HepG2 (cell line): Measurements from ENCODE around the gene HDLBP. TPM values are rescaled to one million over a fixed set of nuclear protein-coding genes. Genes with fewer than 3 reads are reported as not detected.
A peak's percentile ranks its signal among the peaks of the same experiment; 100 is the strongest.

Experiments used
- ATAC-seq: fragments of 200-7000 bp; cut with Tn5 transposase; 3 replicates; pipeline ENCODE4 v1.9.1; 2020; ENCODE audit warnings: mild to moderate bottlenecking, moderate library complexity
- BruUV-seq: library from RNA; stranded (reverse); fragments of 400-500 nt; replicated peaks from 2 replicates; lab custom pipeline; 2021; lab: Mats Ljungman, UMichigan
- CTCF ChIA-PET: fragments of 300-600 bp; formaldehyde crosslinking; extraction: SDS; loops from one replicate; lab custom pipeline; 2021; ENCODE audit warnings: low total read pairs, inconsistent platforms, low intra/inter-chr PET ratio; lab: Yijun Ruan, JAX
- POLR2A ChIA-PET: fragments of 350-600 bp; sonication (Branson Sonifier 250); formaldehyde crosslinking; loops from one replicate; lab custom pipeline; 2020; ENCODE audit warnings: antibody characterized with exemption, inconsistent platforms; lab: Yijun Ruan, JAX
- DNase-seq: peaks from one replicate; pipeline ENCODE4 v3.0.0-alpha.2; 2015; ENCODE audit warnings: low spot score
- FAIRE-seq: peaks from 3 replicates; lab custom pipeline; 2011; peaks lifted over from hg19 to GRCh38; lab: Jason Lieb, UNC
- H2AFZ ChIP-seq: one replicate; pipeline ENCODE4 v1.6.1; 2011; ENCODE audit warnings: low read length, inconsistent platforms
- H3K27ac ChIP-seq: fragments of 300-600 bp; 3 replicates; pipeline ENCODE4 v1.8.0; 2011; ENCODE audit warnings: mixed run types, mild to moderate bottlenecking, mixed read lengths, low read length, inconsistent platforms; ENCODE audit not compliant: insufficient read depth; ENCODE audit errors: extremely low read length
- H3K27me3 ChIP-seq, 2 experiments: fragments of 200-600 bp in 1 of 2; 2 replicates in 1 of 2; 3 replicates in 1 of 2; pipeline versions ENCODE4 v1.6.0 to v1.8.0; 2011; ENCODE audit warnings: low read length in 2 of 2, mild to moderate bottlenecking in 2 of 2, moderate library complexity in 2 of 2, inconsistent platforms in 1 of 2; ENCODE audit not compliant: insufficient read depth in 2 of 2, control insufficient read depth in 1 of 2
- H3K36me3 ChIP-seq, 2 experiments: fragments of 200-600 bp in 1 of 2; replicated peaks in 1 of 2; 2 replicates in 1 of 2; 3 replicates in 1 of 2; pipeline versions ENCODE4 v1.5.1 to v1.8.0; 2011; ENCODE audit warnings: low read length in 2 of 2, inconsistent platforms in 1 of 2; ENCODE audit not compliant: insufficient read depth in 2 of 2, control insufficient read depth in 1 of 2
- H3K4me1 ChIP-seq: 2 replicates; pipeline ENCODE4 v1.5.1; 2012; ENCODE audit warnings: low read length, inconsistent platforms; ENCODE audit not compliant: insufficient read depth
- H3K4me2 ChIP-seq: 2 replicates; pipeline ENCODE4 v1.6.0; 2011; ENCODE audit warnings: low read depth, low read length, inconsistent platforms
- H3K4me3 ChIP-seq, 3 experiments: fragments of 200-600 bp in 1 of 3; sonication (generic), shearing (Covaris generic) in 1 of 3; replicated peaks in 1 of 3; 2 replicates each; pipeline ENCODE4 v1.5.1; 2011 to 2016; ENCODE audit warnings: low read length in 3 of 3, inconsistent platforms in 2 of 3, low read depth in 2 of 3, mild to moderate bottlenecking in 2 of 3, control low read depth in 1 of 3, mixed read lengths in 1 of 3; ENCODE audit not compliant: insufficient read depth in 1 of 3
- H3K79me2 ChIP-seq: one replicate; pipeline ENCODE4 v1.6.1; 2011; ENCODE audit warnings: low read length, inconsistent platforms; ENCODE audit not compliant: insufficient read depth
- H3K9ac ChIP-seq: 2 replicates; pipeline ENCODE4 v1.6.0; 2011; ENCODE audit warnings: mild to moderate bottlenecking, low read depth, low read length, inconsistent platforms; ENCODE audit not compliant: insufficient read depth
- H3K9me3 ChIP-seq: 2 replicates; pipeline ENCODE4 v1.5.1; 2012; ENCODE audit warnings: mild to moderate bottlenecking, low read length
- H4K20me1 ChIP-seq: 2 replicates; pipeline ENCODE4 v1.6.0; 2011; ENCODE audit warnings: inconsistent platforms, mild to moderate bottlenecking, low read length, moderate library complexity; ENCODE audit not compliant: insufficient read depth
- AGO1 ChIP-seq: fragments of 200-400 bp; formaldehyde crosslinking; IDR thresholded peaks from 2 replicates; pipeline ENCODE4 v1.6.1; 2017; ENCODE audit warnings: mild to moderate bottlenecking, low read depth, low read length, moderate library complexity; ENCODE audit not compliant: poor library complexity, severe bottlenecking
- AHR ChIP-seq: IDR thresholded peaks from 2 replicates; pipeline ENCODE4 v1.6.1; 2018; ENCODE audit warnings: missing genetic modification reagents, missing compliant biosample characterization
- ATF7-NPFF ChIP-seq: sonication (generic); formaldehyde crosslinking; IDR thresholded peaks from 2 replicates; pipeline ENCODE4 v1.8.1; 2023; ENCODE audit warnings: mild to moderate bottlenecking, low read depth, missing genetic modification reagents, moderate library complexity
- BORCS8-MEF2B ChIP-seq: sonication (generic); formaldehyde crosslinking; IDR thresholded peaks from 2 replicates; pipeline ENCODE4 v1.8.0; 2022; ENCODE audit warnings: mild to moderate bottlenecking, missing genetic modification reagents
- DNMT1 ChIP-seq: sonication (generic); formaldehyde crosslinking; IDR thresholded peaks from 2 replicates; pipeline ENCODE4 v1.5.1; 2020; ENCODE audit warnings: mild to moderate bottlenecking, missing genetic modification reagents
- GPN1 ChIP-seq: sonication (generic); formaldehyde crosslinking; IDR thresholded peaks from 2 replicates; pipeline ENCODE4 v1.5.1; 2020; ENCODE audit warnings: missing genetic modification reagents, borderline replicate concordance
- JUN ChIP-seq: sonication (generic); formaldehyde crosslinking; IDR thresholded peaks from 2 replicates; pipeline ENCODE4 v1.4.0; 2020; ENCODE audit warnings: mild to moderate bottlenecking, missing genetic modification reagents
- NR2F1 ChIP-seq, 2 experiments: fragments of 450-650 bp in 1 of 2; formaldehyde crosslinking in 1 of 2; IDR thresholded peaks; 2 replicates each; pipeline versions ENCODE4 v1.5.0 to v1.6.1; 2016 to 2020; ENCODE audit warnings: mild to moderate bottlenecking in 1 of 2, missing compliant biosample characterization in 1 of 2, missing genetic modification reagents in 1 of 2, moderate library complexity in 1 of 2
- RFX1 ChIP-seq: fragments of 450-650 bp; IDR thresholded peaks from 2 replicates; pipeline ENCODE4 v1.6.1; 2017
- ZBTB3 ChIP-seq: sonication (generic); formaldehyde crosslinking; IDR thresholded peaks from 2 replicates; pipeline ENCODE4 v1.4.0; 2020; ENCODE audit warnings: low read depth, mild to moderate bottlenecking, moderate library complexity, missing genetic modification reagents, borderline replicate concordance
- ZBTB46 ChIP-seq: sonication (generic); formaldehyde crosslinking; IDR thresholded peaks from 2 replicates; pipeline ENCODE4 v1.4.0; 2020; ENCODE audit warnings: mild to moderate bottlenecking, missing genetic modification reagents, borderline replicate concordance
- ZMYM3 ChIP-seq: sonication (generic); formaldehyde crosslinking; IDR thresholded peaks from 2 replicates; pipeline ENCODE4 v1.5.1; 2020; ENCODE audit warnings: mild to moderate bottlenecking, missing genetic modification reagents
- ZNF607 ChIP-seq: sonication (generic); formaldehyde crosslinking; IDR thresholded peaks from 2 replicates; pipeline ENCODE4 v1.5.1; 2020; ENCODE audit warnings: missing genetic modification reagents, mild to moderate bottlenecking, borderline replicate concordance
- ZNF619 ChIP-seq: sonication (generic); formaldehyde crosslinking; IDR thresholded peaks from 2 replicates; pipeline ENCODE4 v1.4.0; 2020; ENCODE audit warnings: mild to moderate bottlenecking, missing genetic modification reagents
- ZNF678 ChIP-seq: sonication (generic); formaldehyde crosslinking; IDR thresholded peaks from 2 replicates; pipeline ENCODE4 v1.4.0; 2020; ENCODE audit warnings: mild to moderate bottlenecking, missing genetic modification reagents
- ZNF710 ChIP-seq: sonication (generic); formaldehyde crosslinking; IDR thresholded peaks from 2 replicates; pipeline ENCODE4 v1.5.0; 2020; ENCODE audit warnings: mild to moderate bottlenecking, missing genetic modification reagents, borderline replicate concordance
- ZNF784 ChIP-seq: sonication (generic); formaldehyde crosslinking; IDR thresholded peaks from 2 replicates; pipeline ENCODE4 v1.5.1; 2020; ENCODE audit warnings: missing genetic modification reagents, mild to moderate bottlenecking, borderline replicate concordance
- WGBS: methylation state at CpG from one replicate; pipeline ENCODE4 v1.1.6; 2017; ENCODE audit warnings: low lambda C conversion rate; 5-methylcytosine and 5-hydroxymethylcytosine counted together
- in situ Hi-C: cut with HindIII; loops from 2 replicates; pipeline ENCODE4 v1.10.0; 2017; ENCODE audit warnings: low pct_unique_long_range_greater_than_20kb; ENCODE audit not compliant: extremely low pct_ligation_motif_present
- intact Hi-C: fragments of 100-400 bp; cut with micrococcal nuclease; formaldehyde crosslinking; loops from one replicate; pipeline ENCODE4 v1.10.0; 2022; ENCODE audit not compliant: unreplicated experiment
- polyA plus RNA-seq, 8 experiments: library from polyadenylated mRNA; depleted of rRNA in 3 of 8; stranded (reverse) in 7 of 8; unstranded in 1 of 8; fragments of >200 nt; fragmentation: Illumina TruSeq in 4 of 8; extraction: Trizol in 4 of 8; gene quantifications; 2 replicates each; pipeline versions ENCODE4 v1.2.1 to v1.2.3, GENCODE V29; 2011 to 2016; ENCODE audit warnings: low read depth in 4 of 8, missing spikeins in 1 of 8, mixed read lengths in 1 of 8; ENCODE audit not compliant: insufficient read depth in 1 of 8
- total RNA-seq, 5 experiments: library from RNA; depleted of rRNA; stranded (reverse); fragments of >200 nt; fragmentation: Illumina TruSeq; extraction: Trizol; gene quantifications; 2 replicates each; pipeline ENCODE4 v1.2.3, GENCODE V29; 2016; ENCODE audit warnings: low read depth in 1 of 5

Gene HDLBP
- total and polyA plus RNA-seq, 2 of the 13 experiments (the other 11 are each of a cell fraction or from before 2014, with no cell fraction given) = 464 to 707 TPM

GRCh38 chr2:241271706-241272302, 43.7 kb downstream of the HDLBP start:
- H2AFZ ChIP-seq = no peak overlapping the region
- BruUV-seq = no TSS peak
- POLR2A ChIA-PET = interaction anchor here (1.0 to 2.2 kb wide), 4 partner anchors 11 to 122 kb away, joined by 3 to 8 read pairs (median 3); partner anchors contain the start of genes HDLBP, PASK and SEPTIN2
- TF ChIP-seq ATF7-NPFF (CRISPR knock-in tag) = no peak
- no peak for TF ChIP-seq ZNF784 (CRISPR knock-in tag)
- no peak for TF ChIP-seq AHR
- no peak for TF ChIP-seq ZBTB3 (CRISPR knock-in tag)
- peak; percentile 14 for TF ChIP-seq AGO1
- TF ChIP-seq ZNF607 (CRISPR knock-in tag) = peak; percentile 81; the same call in 1 of the 2 replicates
- no peak for TF ChIP-seq RFX1
- no peak for TF ChIP-seq ZNF710 (CRISPR knock-in tag)
- no peak; the same call in 1 of the 2 replicates for TF ChIP-seq GPN1 (CRISPR knock-in tag)
- TF ChIP-seq ZMYM3 = no peak
- TF ChIP-seq ZNF619 (CRISPR knock-in tag) = 0 out of 2 replicates have a peak, but pooled peaks have one; percentile 19
- no peak for TF ChIP-seq DNMT1 (CRISPR knock-in tag)
- TF ChIP-seq ZBTB46 (CRISPR knock-in tag) = no peak
- no peak for TF ChIP-seq JUN
- no peak; a peak in 1 of 4 replicates for TF ChIP-seq NR2F1 (CRISPR knock-in tag; IDR thresholded peaks at IDR 0.05)
- TF ChIP-seq BORCS8-MEF2B (CRISPR knock-in tag) = no peak
- TF ChIP-seq ZNF678 (CRISPR knock-in tag) = no peak

More at GRCh38 chr2:241271706-241272302, 43.7 kb downstream of the HDLBP start:
- FAIRE-seq (no peak), ATAC-seq (peak; percentile 66), DNase-seq (peak; percentile 76)
- peak overlapping the region; percentile 75 to 91 (median 80) for H3K4me3 ChIP-seq
- H3K4me1 ChIP-seq = peaks cover 75% of the 10 kb centered on the region
- H3K4me2 ChIP-seq = peak overlapping the region; percentile 97
- no peaks in the 10 kb centered on the region; a peak in 1 of 5 replicates for H3K27me3 ChIP-seq
- CTCF ChIA-PET = no interaction called here
- under 1% methylated on average over 20 of the region's 37 CpGs for WGBS
- H3K27ac ChIP-seq = peak overlapping the region; percentile 85
- H3K36me3 ChIP-seq = peaks cover 18 to 27% of the 10 kb centered on the region in 2 experiments
- H4K20me1 ChIP-seq = peaks cover 54% of the 10 kb centered on the region
- intact Hi-C loops = loop anchor here (2.0 to 10.0 kb wide), 2 partner anchors 43 to 83 kb away; partner anchors contain the start of genes FARP2, HDLBP and SEPTIN2
- peak overlapping the region; percentile 97 for H3K9ac ChIP-seq
- H3K9me3 ChIP-seq = no peaks in the 10 kb centered on the region
- H3K79me2 ChIP-seq = peaks cover 94% of the 10 kb centered on the region
- in situ Hi-C loops = no loop called here
